ENCODE data around the gene ESYT2.

The ESYT2 gene

GRCh38 chr7:158856883-158857668 lies 27.8 kb upstream of the ESYT2 start:
- peak overlapping the region; percentile 86 to 96 for H3K4me3 ChIP-seq (ENCODE audit: low read length in 2 of 2)
- no peaks in the 10 kb centered on the region for H3K9me3 ChIP-seq (ENCODE audit: control insufficient read depth in 2 of 2, low read length in 2 of 2)
- peak overlapping the region; percentile 77 for H3K27ac ChIP-seq (ENCODE audit: low read depth in 2 of 2, low read length in 2 of 2)
- H3K4me1 ChIP-seq (ENCODE audit: control insufficient read depth in 2 of 2, insufficient read depth in 2 of 2, low read length in 2 of 2), result peaks cover 5 to 9% of the 10 kb centered on the region in 2 donors
- no peaks in the 10 kb centered on the region for H3K27me3 ChIP-seq (ENCODE audit: control insufficient read depth in 2 of 2, insufficient read depth in 2 of 2, low read length in 2 of 2)
- no peaks in the 10 kb centered on the region for H3K36me3 ChIP-seq (ENCODE audit: control insufficient read depth in 2 of 2, insufficient read depth in 2 of 2, low read length in 2 of 2)
- H3K9ac ChIP-seq (ENCODE audit: low read depth in 1 of 2, low read length in 2 of 2), result peak overlapping the region; percentile 70 to 78

DNA sequence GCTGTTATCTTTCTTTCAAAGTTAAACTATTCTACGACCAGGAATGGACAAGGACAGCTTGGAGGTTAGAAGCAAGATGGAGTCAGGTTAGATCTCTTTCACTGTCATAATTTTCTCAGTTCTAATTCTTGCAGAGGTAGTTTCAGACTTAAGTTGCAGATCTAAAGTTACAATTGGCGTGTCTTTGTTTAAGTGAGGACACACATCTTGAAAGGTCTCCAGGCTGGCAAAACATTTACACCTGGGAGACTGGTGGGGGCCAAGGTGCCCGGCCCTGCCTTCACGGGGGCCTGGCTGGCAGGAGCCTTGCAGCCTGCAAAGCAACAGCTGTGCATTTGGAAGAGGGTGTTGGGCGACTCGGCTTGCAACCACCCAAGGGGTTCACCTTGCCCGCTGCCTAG lies 25.4 kb upstream of the ESYT2 start:
- Histone ChIP-seq H3K4me1 (ENCODE audit: control insufficient read depth in 2 of 2, insufficient read depth in 2 of 2, low read length in 2 of 2) (peaks cover 16 to 19% of the 10 kb centered on the region in 2 donors), H3K4me3 (ENCODE audit: low read length in 2 of 2) (no peak overlapping the region), H3K9ac (ENCODE audit: low read depth in 1 of 2, low read length in 2 of 2) (no peak overlapping the region), H3K27me3 (ENCODE audit: control insufficient read depth in 2 of 2, insufficient read depth in 2 of 2, low read length in 2 of 2) (no peaks in the 10 kb centered on the region), H3K27ac (ENCODE audit: low read depth in 2 of 2, low read length in 2 of 2) (no peak overlapping the region), H3K9me3 (ENCODE audit: control insufficient read depth in 2 of 2, low read length in 2 of 2) (no peaks in the 10 kb centered on the region), H3K36me3 (ENCODE audit: control insufficient read depth in 2 of 2, insufficient read depth in 2 of 2, low read length in 2 of 2) (no peaks in the 10 kb centered on the region)

DNA sequence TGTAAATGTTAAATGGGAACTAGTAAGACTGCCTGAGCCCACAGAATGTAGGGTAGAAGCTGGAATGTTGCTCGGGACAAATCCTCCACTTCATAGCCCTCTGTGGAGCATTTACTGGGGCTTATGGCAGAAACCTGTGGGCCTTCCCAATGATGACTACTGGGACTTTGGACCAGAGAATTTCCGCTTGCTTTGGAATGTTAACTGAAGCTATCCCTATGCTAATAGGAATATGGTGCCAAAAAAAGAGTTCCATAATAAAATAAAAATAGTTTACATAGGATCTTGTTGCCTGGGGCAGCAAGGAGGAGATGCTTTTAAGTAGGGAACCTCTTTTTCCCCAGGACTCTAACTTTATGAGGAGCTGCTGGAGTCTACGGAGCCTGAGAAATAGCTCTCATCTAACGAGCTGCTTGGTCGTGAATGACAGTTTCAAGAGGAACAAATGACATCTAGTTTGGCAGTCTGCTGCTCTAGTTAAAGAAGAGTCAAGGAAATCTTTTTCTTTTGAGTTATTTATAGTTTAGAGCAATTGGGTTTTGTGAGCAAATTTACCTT lies 21.3 kb upstream of the ESYT2 start:
- H3K4me3 ChIP-seq (ENCODE audit: low read length in 2 of 2), result peak overlapping the region in 1 of 2 donors; percentile 50
- H3K4me1 ChIP-seq (ENCODE audit: control insufficient read depth in 2 of 2, insufficient read depth in 2 of 2, low read length in 2 of 2), result peaks cover 10 to 14% of the 10 kb centered on the region in 2 donors
- no peaks in the 10 kb centered on the region for H3K9me3 ChIP-seq (ENCODE audit: control insufficient read depth in 2 of 2, low read length in 2 of 2)
- H3K9ac ChIP-seq (ENCODE audit: low read depth in 1 of 2, low read length in 2 of 2), result peak overlapping the region; percentile 26 to 61
- no peaks in the 10 kb centered on the region for H3K36me3 ChIP-seq (ENCODE audit: control insufficient read depth in 2 of 2, insufficient read depth in 2 of 2, low read length in 2 of 2)
- H3K27me3 ChIP-seq (ENCODE audit: control insufficient read depth in 2 of 2, insufficient read depth in 2 of 2, low read length in 2 of 2), result no peaks in the 10 kb centered on the region
- H3K27ac ChIP-seq (ENCODE audit: low read depth in 2 of 2, low read length in 2 of 2), result peak overlapping the region; percentile 85 to 94

DNA sequence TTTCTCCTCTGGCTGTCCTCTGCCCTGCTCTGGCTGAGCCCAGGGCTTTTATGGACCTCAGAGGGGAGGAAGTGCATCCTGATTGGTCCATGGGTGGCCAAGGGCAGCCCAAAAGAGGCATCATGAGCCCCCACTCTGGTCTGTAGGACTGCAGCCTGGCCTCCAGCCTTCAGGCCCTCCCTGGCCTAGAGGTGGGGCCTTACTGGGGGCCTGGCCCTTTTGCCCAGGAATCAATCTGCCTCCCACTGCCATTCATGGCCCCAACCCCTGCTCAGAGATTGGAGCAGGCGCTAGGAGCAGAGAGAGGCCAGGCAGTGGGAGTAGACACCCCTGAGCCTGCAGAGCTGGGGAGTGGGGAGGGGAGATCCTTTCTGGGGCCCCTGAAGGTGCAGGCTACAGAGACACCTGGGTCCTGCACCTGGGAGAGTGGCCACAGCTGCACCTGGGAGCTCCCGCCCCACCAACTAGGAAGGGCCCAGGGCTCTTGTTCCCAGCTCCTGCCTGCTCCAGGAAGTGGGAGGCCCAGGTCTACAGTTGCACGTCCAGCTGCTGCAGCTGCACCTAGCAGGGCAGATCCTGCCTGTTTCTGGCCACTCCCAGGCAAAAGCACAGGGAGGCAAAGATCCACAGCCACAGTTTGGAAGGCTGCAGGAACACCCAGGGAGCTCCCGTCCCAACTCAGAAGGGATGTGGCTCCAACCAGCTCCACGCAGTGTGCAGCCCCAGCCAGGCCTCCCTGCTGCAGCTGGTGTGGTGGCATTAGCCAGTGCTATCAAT lies 20.6 kb upstream of the ESYT2 start:
- Histone ChIP-seq H3K9me3 (ENCODE audit: control insufficient read depth in 2 of 2, low read length in 2 of 2) (no peaks in the 10 kb centered on the region), H3K4me1 (ENCODE audit: control insufficient read depth in 2 of 2, insufficient read depth in 2 of 2, low read length in 2 of 2) (peaks cover 10 to 14% of the 10 kb centered on the region in 2 donors), H3K9ac (ENCODE audit: low read depth in 1 of 2, low read length in 2 of 2) (peak overlapping the region; percentile 26 to 61), H3K4me3 (ENCODE audit: low read length in 2 of 2) (peak overlapping the region in 1 of 2 donors; percentile 50), H3K36me3 (ENCODE audit: control insufficient read depth in 2 of 2, insufficient read depth in 2 of 2, low read length in 2 of 2) (no peaks in the 10 kb centered on the region), H3K27me3 (ENCODE audit: control insufficient read depth in 2 of 2, insufficient read depth in 2 of 2, low read length in 2 of 2) (no peaks in the 10 kb centered on the region), H3K27ac (ENCODE audit: low read depth in 2 of 2, low read length in 2 of 2) (peak overlapping the region; percentile 85 to 94)

DNA sequence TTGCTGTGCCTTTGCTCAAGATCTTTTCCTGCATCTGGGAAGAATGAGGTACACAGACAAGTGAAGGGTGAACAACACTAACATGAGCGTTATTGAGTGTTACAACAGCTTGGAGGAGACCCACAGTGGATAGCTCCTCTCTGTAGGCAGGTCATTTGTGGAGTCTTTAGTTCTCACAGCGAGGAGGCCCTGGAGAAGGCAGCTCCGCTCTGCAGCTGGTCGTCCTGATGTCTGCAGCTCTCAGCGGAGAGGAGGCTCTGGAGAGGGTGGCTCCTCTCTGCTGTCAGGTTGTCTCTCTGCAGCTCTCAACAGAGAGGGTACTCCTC lies 20.1 kb upstream of the ESYT2 start:
- peak overlapping the region in 1 of 2 donors; percentile 61 for H3K9ac ChIP-seq (ENCODE audit: low read depth in 1 of 2, low read length in 2 of 2)
- peak overlapping the region; percentile 85 to 94 for H3K27ac ChIP-seq (ENCODE audit: low read depth in 2 of 2, low read length in 2 of 2)
- H3K27me3 ChIP-seq (ENCODE audit: control insufficient read depth in 2 of 2, insufficient read depth in 2 of 2, low read length in 2 of 2), result no peaks in the 10 kb centered on the region
- H3K36me3 ChIP-seq (ENCODE audit: control insufficient read depth in 2 of 2, insufficient read depth in 2 of 2, low read length in 2 of 2), result no peaks in the 10 kb centered on the region
- peaks cover 10 to 14% of the 10 kb centered on the region in 2 donors for H3K4me1 ChIP-seq (ENCODE audit: control insufficient read depth in 2 of 2, insufficient read depth in 2 of 2, low read length in 2 of 2)
- H3K9me3 ChIP-seq (ENCODE audit: control insufficient read depth in 2 of 2, low read length in 2 of 2), result no peaks in the 10 kb centered on the region
- no peak overlapping the region for H3K4me3 ChIP-seq (ENCODE audit: low read length in 2 of 2)

DNA sequence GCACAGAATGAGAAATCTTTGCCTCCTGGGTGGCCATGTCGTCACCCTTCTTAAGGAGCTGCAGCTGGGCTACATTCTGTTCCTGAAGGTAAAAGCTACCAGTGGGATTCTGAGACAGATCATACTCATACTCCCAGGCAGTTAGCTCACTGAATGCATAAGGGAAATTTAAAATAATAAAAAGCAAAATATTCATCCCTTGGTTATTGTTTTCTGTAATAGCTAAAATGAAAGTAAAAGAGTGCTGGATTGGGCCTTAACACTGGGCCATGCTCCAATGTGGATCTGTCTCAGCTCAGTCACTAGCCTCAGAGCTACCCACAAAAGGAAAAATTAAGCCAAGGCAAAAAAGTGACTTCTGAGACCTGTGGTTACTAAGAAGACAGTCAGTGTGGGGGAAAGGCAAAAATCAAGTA lies 18.1 kb upstream of the ESYT2 start:
- H3K27ac ChIP-seq (ENCODE audit: low read depth in 2 of 2, low read length in 2 of 2), result peak overlapping the region; percentile 11 to 12
- peaks cover 10 to 14% of the 10 kb centered on the region in 2 donors for H3K4me1 ChIP-seq (ENCODE audit: control insufficient read depth in 2 of 2, insufficient read depth in 2 of 2, low read length in 2 of 2)
- H3K27me3 ChIP-seq (ENCODE audit: control insufficient read depth in 2 of 2, insufficient read depth in 2 of 2, low read length in 2 of 2), result no peaks in the 10 kb centered on the region
- H3K36me3 ChIP-seq (ENCODE audit: control insufficient read depth in 2 of 2, insufficient read depth in 2 of 2, low read length in 2 of 2), result no peaks in the 10 kb centered on the region
- peak overlapping the region in 1 of 2 donors; percentile 45 for H3K4me3 ChIP-seq (ENCODE audit: low read length in 2 of 2)
- H3K9me3 ChIP-seq (ENCODE audit: control insufficient read depth in 2 of 2, low read length in 2 of 2), result no peaks in the 10 kb centered on the region
- no peak overlapping the region for H3K9ac ChIP-seq (ENCODE audit: low read depth in 1 of 2, low read length in 2 of 2)

GRCh38 chr7:158846304-158846703 lies 17.0 kb upstream of the ESYT2 start:
- Histone ChIP-seq H3K36me3 (ENCODE audit: control insufficient read depth in 2 of 2, insufficient read depth in 2 of 2, low read length in 2 of 2) (no peaks in the 10 kb centered on the region), H3K4me3 (ENCODE audit: low read length in 2 of 2) (no peak overlapping the region), H3K9me3 (ENCODE audit: control insufficient read depth in 2 of 2, low read length in 2 of 2) (no peaks in the 10 kb centered on the region), H3K27ac (ENCODE audit: low read depth in 2 of 2, low read length in 2 of 2) (no peak overlapping the region), H3K4me1 (ENCODE audit: control insufficient read depth in 2 of 2, insufficient read depth in 2 of 2, low read length in 2 of 2) (peaks cover 10 to 14% of the 10 kb centered on the region in 2 donors), H3K9ac (ENCODE audit: low read depth in 1 of 2, low read length in 2 of 2) (no peak overlapping the region), H3K27me3 (ENCODE audit: control insufficient read depth in 2 of 2, insufficient read depth in 2 of 2, low read length in 2 of 2) (no peaks in the 10 kb centered on the region)

DNA sequence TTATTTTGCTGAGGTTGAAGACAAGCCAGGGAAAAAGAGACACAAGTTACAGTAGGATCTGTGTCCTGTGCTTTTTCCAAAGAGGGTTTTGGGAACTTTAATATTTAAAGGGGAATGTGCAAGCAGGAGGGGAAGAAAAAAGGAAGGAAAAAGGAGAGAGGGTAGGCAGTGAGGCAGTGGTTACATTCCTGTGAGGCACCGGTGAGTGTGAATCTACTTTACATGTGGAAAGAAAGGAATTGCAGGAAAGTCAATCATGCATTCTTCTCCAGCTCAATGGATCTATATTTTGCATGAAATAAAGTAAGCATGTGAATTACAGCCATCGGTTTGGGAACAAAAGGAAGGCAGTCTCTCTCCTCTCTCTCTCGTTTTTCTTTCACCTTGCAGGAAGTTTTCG lies 14.5 kb upstream of the ESYT2 start:
- no peak overlapping the region for H3K4me3 ChIP-seq (ENCODE audit: low read length in 2 of 2)
- H3K9me3 ChIP-seq (ENCODE audit: control insufficient read depth in 2 of 2, low read length in 2 of 2), result no peaks in the 10 kb centered on the region
- H3K4me1 ChIP-seq (ENCODE audit: control insufficient read depth in 2 of 2, insufficient read depth in 2 of 2, low read length in 2 of 2), result no peaks in the 10 kb centered on the region
- no peaks in the 10 kb centered on the region for H3K36me3 ChIP-seq (ENCODE audit: control insufficient read depth in 2 of 2, insufficient read depth in 2 of 2, low read length in 2 of 2)
- H3K27ac ChIP-seq (ENCODE audit: low read depth in 2 of 2, low read length in 2 of 2), result no peak overlapping the region
- H3K9ac ChIP-seq (ENCODE audit: low read depth in 1 of 2, low read length in 2 of 2), result no peak overlapping the region
- H3K27me3 ChIP-seq (ENCODE audit: control insufficient read depth in 2 of 2, insufficient read depth in 2 of 2, low read length in 2 of 2), result no peaks in the 10 kb centered on the region

DNA sequence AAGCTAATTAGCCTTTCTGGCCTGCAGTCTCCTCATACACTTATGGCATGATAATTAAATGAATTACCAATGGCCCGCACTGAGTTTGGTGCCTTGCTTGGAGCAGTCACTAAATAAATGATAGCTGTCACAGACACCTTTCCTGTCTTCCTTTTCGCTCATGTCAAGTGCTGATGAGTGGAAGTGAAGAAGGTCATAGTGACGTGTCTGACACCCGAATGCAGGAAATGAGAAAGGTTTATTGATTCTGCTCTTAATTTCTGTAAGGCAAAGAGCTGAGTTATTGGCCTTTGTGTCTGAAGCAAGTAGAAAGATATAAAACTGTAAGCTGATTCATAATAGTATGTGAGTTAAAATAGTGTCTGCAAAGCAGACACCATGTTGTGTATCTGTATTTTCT lies 13.2 kb upstream of the ESYT2 start:
- H3K9ac ChIP-seq (ENCODE audit: low read depth in 1 of 2, low read length in 2 of 2), result no peak overlapping the region
- peaks cover 0 to 3% of the 10 kb centered on the region in 2 donors for H3K4me1 ChIP-seq (ENCODE audit: control insufficient read depth in 2 of 2, insufficient read depth in 2 of 2, low read length in 2 of 2)
- no peak overlapping the region for H3K4me3 ChIP-seq (ENCODE audit: low read length in 2 of 2)
- H3K27me3 ChIP-seq (ENCODE audit: control insufficient read depth in 2 of 2, insufficient read depth in 2 of 2, low read length in 2 of 2), result no peaks in the 10 kb centered on the region
- H3K27ac ChIP-seq (ENCODE audit: low read depth in 2 of 2, low read length in 2 of 2), result no peak overlapping the region
- H3K36me3 ChIP-seq (ENCODE audit: control insufficient read depth in 2 of 2, insufficient read depth in 2 of 2, low read length in 2 of 2), result no peaks in the 10 kb centered on the region
- H3K9me3 ChIP-seq (ENCODE audit: control insufficient read depth in 2 of 2, low read length in 2 of 2), result no peaks in the 10 kb centered on the region

DNA sequence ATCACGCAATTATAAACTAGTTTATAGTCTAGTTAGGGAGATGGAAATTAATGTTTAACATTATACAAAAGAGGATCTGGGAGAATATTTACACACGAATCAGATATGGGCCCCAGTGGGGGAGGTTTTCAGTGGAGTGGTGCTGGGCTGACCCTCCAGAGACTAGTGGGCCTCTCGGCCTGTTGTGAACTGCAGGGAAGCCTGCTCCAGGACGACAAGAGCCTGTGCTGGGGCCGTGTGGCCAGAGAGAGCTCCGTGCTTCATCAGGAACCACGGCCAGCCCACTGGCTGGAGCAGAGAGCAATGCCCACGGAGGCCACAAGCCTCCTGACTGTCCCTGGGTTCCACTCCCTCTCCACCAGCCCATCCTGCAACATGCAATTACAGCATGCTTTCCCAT lies 11.3 kb upstream of the ESYT2 start:
- H3K4me3 ChIP-seq (ENCODE audit: low read length in 2 of 2), result no peak overlapping the region
- H3K9ac ChIP-seq (ENCODE audit: low read depth in 1 of 2, low read length in 2 of 2), result no peak overlapping the region
- H3K27me3 ChIP-seq (ENCODE audit: control insufficient read depth in 2 of 2, insufficient read depth in 2 of 2, low read length in 2 of 2), result no peaks in the 10 kb centered on the region
- H3K27ac ChIP-seq (ENCODE audit: low read depth in 2 of 2, low read length in 2 of 2), result no peak overlapping the region
- no peaks in the 10 kb centered on the region for H3K36me3 ChIP-seq (ENCODE audit: control insufficient read depth in 2 of 2, insufficient read depth in 2 of 2, low read length in 2 of 2)
- H3K4me1 ChIP-seq (ENCODE audit: control insufficient read depth in 2 of 2, insufficient read depth in 2 of 2, low read length in 2 of 2), result peaks cover 0 to 3% of the 10 kb centered on the region in 2 donors
- H3K9me3 ChIP-seq (ENCODE audit: control insufficient read depth in 2 of 2, low read length in 2 of 2), result no peaks in the 10 kb centered on the region
